Testis (tissue), 3 donors: ENCODE data around the gene REV1. TPM values are rescaled to one million over a fixed set of nuclear protein-coding genes. Genes with fewer than 3 reads are reported as not detected.

Experiments
- DNase-seq: peaks from one replicate; pipeline ENCODE4 v3.0.0-alpha.2; 2019
- H3K27ac ChIP-seq, 2 donors: fragments of 200-600 bp; sonication (generic); one replicate each; pipeline ENCODE4 v1.5.1; 2019
- H3K27me3 ChIP-seq: fragments of 200-600 bp; sonication (generic); one replicate; pipeline ENCODE4 v1.5.1; 2019
- H3K36me3 ChIP-seq: fragments of 200-600 bp; sonication (generic); one replicate; pipeline ENCODE4 v1.5.1; 2017; ENCODE audit warnings: low read depth; ENCODE audit errors: missing control alignments
- H3K4me1 ChIP-seq: fragments of 200-600 bp; sonication (generic); one replicate; pipeline ENCODE4 v1.5.1; 2019
- H3K4me3 ChIP-seq, 2 donors: fragments of 200-600 bp; sonication (generic); one replicate each; pipeline ENCODE4 v1.5.1; 2017 to 2019
- H3K9me3 ChIP-seq: fragments of 200-600 bp; sonication (generic); one replicate; pipeline ENCODE4 v1.5.1; 2017
- CTCF ChIP-seq, 3 experiments: fragments of 450-650 bp in 2 of 3; fragments of 200-600 bp in 1 of 3; sonication (generic) in 1 of 3; IDR thresholded peaks; one replicate each; pipeline ENCODE4 v1.5.1; 2016 to 2019; ENCODE audit warnings: antibody characterized with exemption in 3 of 3, mild to moderate bottlenecking in 2 of 3, moderate library complexity in 1 of 3
- POLR2A ChIP-seq: fragments of 450-650 bp; IDR thresholded peaks from one replicate; pipeline ENCODE4 v1.6.1; 2017; ENCODE audit warnings: antibody characterized with exemption, mild to moderate bottlenecking, moderate library complexity
- WGBS, 2 donors: methylation state at CpG; one replicate each; pipeline ENCODE4 v1.1.5; 2018; 5-methylcytosine and 5-hydroxymethylcytosine counted together
- intact Hi-C: fragments of 100-400 bp; cut with DNase I; formaldehyde crosslinking; loops from one replicate; pipeline ENCODE4 v1.15.1; 2023; ENCODE audit warnings: low total_unique reads
- polyA plus RNA-seq: library from polyadenylated mRNA; stranded (reverse); fragments of 350-450 nt; fragmentation: Illumina TruSeq; extraction: RNeasy Lipid Tissue Mini Kit (QIAGEN cat#74804); gene quantifications from one replicate; pipeline ENCODE4 v1.2.3, GENCODE V29; 2014; ENCODE audit warnings: low read depth, low replicate concordance; ENCODE audit not compliant: insufficient read depth
- total RNA-seq, 2 donors: library from RNA; depleted of rRNA; stranded (reverse); fragments of >200 nt; gene quantifications; one replicate each; pipeline ENCODE4 v1.2.3, GENCODE V29; 2016

The REV1 gene
- total and polyA plus RNA-seq, 3 donors from 2014 or later = 34.9 to 79.5 (median 73.5) TPM

- Histone ChIP-seq H3K4me3 (no peak overlapping the region), H3K4me1 (no peaks in the 10 kb centered on the region), H3K27ac (no peak overlapping the region), H3K27me3 (no peaks in the 10 kb centered on the region), H3K9me3 (no peaks in the 10 kb centered on the region), H3K36me3 (no peaks in the 10 kb centered on the region)
- no peak for DNase-seq
- TF ChIP-seq POLR2A (no peak), CTCF (IDR thresholded peaks at IDR 0.05) (no peak)
- intact Hi-C loops = no loop called here
- WGBS, 2 donors = 96 to 98% methylated on average over 5 of the region's 5 CpGs
These were observed 91.5 kb downstream of the REV1 start for GRCh38 chr2:99398303-99398702.

- intact Hi-C loops = no loop called here
- Histone ChIP-seq H3K36me3 (no peaks in the 10 kb centered on the region), H3K4me3 (no peak overlapping the region), H3K27me3 (no peaks in the 10 kb centered on the region), H3K4me1 (no peaks in the 10 kb centered on the region), H3K27ac (no peak overlapping the region), H3K9me3 (no peaks in the 10 kb centered on the region)
- DNase-seq = no peak
- WGBS, 2 donors = 83 to 86% methylated on average over 3 of the region's 3 CpGs
- no peak for TF ChIP-seq POLR2A
- TF ChIP-seq CTCF (IDR thresholded peaks at IDR 0.05) = no peak
These were observed 92.4 kb downstream of the REV1 start for GRCh38 chr2:99397266-99397920.

GRCh38 chr2:99395589-99396130, 94.2 kb downstream of the REV1 start:
- intact Hi-C loops = no loop called here
- H3K4me1 ChIP-seq = no peaks in the 10 kb centered on the region
- TF ChIP-seq POLR2A (no peak), CTCF (IDR thresholded peaks at IDR 0.05) (no peak)
- no peaks in the 10 kb centered on the region for H3K9me3 ChIP-seq
- no peak overlapping the region for H3K4me3 ChIP-seq
- no peaks in the 10 kb centered on the region for H3K27me3 ChIP-seq
- H3K27ac ChIP-seq = no peak overlapping the region
- WGBS, 2 donors = 81 to 87% methylated on average over 3 of the region's 3 CpGs
- DNase-seq = no peak
- H3K36me3 ChIP-seq = no peaks in the 10 kb centered on the region

- Histone ChIP-seq H3K4me1 (no peaks in the 10 kb centered on the region), H3K27me3 (no peaks in the 10 kb centered on the region), H3K9me3 (no peaks in the 10 kb centered on the region), H3K36me3 (no peaks in the 10 kb centered on the region), H3K27ac (no peak overlapping the region), H3K4me3 (no peak overlapping the region)
- DNase-seq = no peak
- intact Hi-C loops = no loop called here
- 88 to 94% methylated on average over 3 of the region's 3 CpGs for WGBS, 2 donors
- TF ChIP-seq POLR2A (no peak), CTCF (IDR thresholded peaks at IDR 0.05) (no peak)
These were observed 99.9 kb downstream of the REV1 start for GRCh38 chr2:99389946-99390345.

GRCh38 chr2:99389371-99389770, 100.4 kb downstream of the REV1 start:
- H3K9me3 ChIP-seq = no peaks in the 10 kb centered on the region
- DNase-seq = no peak
- TF ChIP-seq POLR2A = no peak
- TF ChIP-seq CTCF (IDR thresholded peaks at IDR 0.05) = no peak
- no peaks in the 10 kb centered on the region for H3K27me3 ChIP-seq
- no peak overlapping the region for H3K27ac ChIP-seq
- WGBS, 2 donors = 42 to 48% methylated on average over 2 of the region's 2 CpGs
- intact Hi-C loops = no loop called here
- no peaks in the 10 kb centered on the region for H3K4me1 ChIP-seq
- no peak overlapping the region for H3K4me3 ChIP-seq
- no peaks in the 10 kb centered on the region for H3K36me3 ChIP-seq
